ENCODE results near the gene SRRM3.
"Not testable (repeated sequence)": the region's sequence is repeated elsewhere in the genome, so short reads cannot be mapped to it uniquely, and the experiment has no call there.

SRRM3 gene

GRCh38 chr7:76189276-76189675 is 12.4 kb upstream of the SRRM3 start:
- DNase-seq, result no peak

- no peak for DNase-seq
Measured at GRCh38 chr7:76191783-76192240, 9.9 kb upstream of the SRRM3 start.

GRCh38 chr7:76193466-76193865 is 8.2 kb upstream of the SRRM3 start:
- no peak for DNase-seq

- DNase-seq, result no peak
Measured at GRCh38 chr7:76193883-76194282, 7.8 kb upstream of the SRRM3 start.

- no peak for DNase-seq
Measured at GRCh38 chr7:76196786-76197185, 4.9 kb upstream of the SRRM3 start.

- DNase-seq, result no peak
Measured at GRCh38 chr7:76198202-76198601, 3.5 kb upstream of the SRRM3 start.

GRCh38 chr7:76202666-76203030 is 952 bp downstream of the SRRM3 start:
- DNase-seq, result no peak

GRCh38 chr7:76204147-76204546 is 2.5 kb downstream of the SRRM3 start:
- no peak for DNase-seq

GRCh38 chr7:76206633-76207032 is 4.9 kb downstream of the SRRM3 start:
- no peak for DNase-seq

- DNase-seq, result no peak
Measured at GRCh38 chr7:76209310-76209709, 7.6 kb downstream of the SRRM3 start.

- no peak for DNase-seq
Measured at GRCh38 chr7:76211216-76211615, 9.5 kb downstream of the SRRM3 start.

GRCh38 chr7:76215349-76215748 is 13.7 kb downstream of the SRRM3 start:
- DNase-seq, result not testable (repeated sequence)

- DNase-seq, result no peak
Measured at GRCh38 chr7:76216381-76217082, 14.8 kb downstream of the SRRM3 start.

- no peak for DNase-seq
Measured at GRCh38 chr7:76217942-76218566, 16.4 kb downstream of the SRRM3 start.

GRCh38 chr7:76220185-76221057 is 18.7 kb downstream of the SRRM3 start:
- no peak for DNase-seq

- no peak for DNase-seq
Measured at GRCh38 chr7:76222333-76222732, 20.6 kb downstream of the SRRM3 start.

- DNase-seq, result no peak
Measured at GRCh38 chr7:76222839-76223238, 21.1 kb downstream of the SRRM3 start.

GRCh38 chr7:76223286-76223972 is 21.7 kb downstream of the SRRM3 start:
- no peak for DNase-seq

GRCh38 chr7:76224695-76225094 is 23.0 kb downstream of the SRRM3 start:
- no peak for DNase-seq

GRCh38 chr7:76225379-76225778 is 23.7 kb downstream of the SRRM3 start:
- DNase-seq, result no peak

GRCh38 chr7:76225951-76226350 is 24.3 kb downstream of the SRRM3 start:
- no peak for DNase-seq

- DNase-seq, result not testable (repeated sequence)
Measured at GRCh38 chr7:76226878-76227423, 25.3 kb downstream of the SRRM3 start.

- DNase-seq, result no peak
Measured at GRCh38 chr7:76230214-76230613, 28.5 kb downstream of the SRRM3 start.
